Endothelial cell of umbilical vein (primary cell): ENCODE results near the gene TRAPPC13.

Experiments used
- CTCF ChIP-seq, 2 donors: IDR thresholded peaks; 1 replicate in 1 of 2; 2 replicates in 1 of 2; pipeline ENCODE4 v1.5.1; 2011; ENCODE audit warnings: low read length in 2 of 2, mild to moderate bottlenecking in 2 of 2, moderate library complexity in 2 of 2, control low read depth in 1 of 2, inconsistent platforms in 1 of 2, low read depth in 1 of 2; ENCODE audit not compliant: insufficient read depth in 1 of 2; ENCODE audit errors: extremely low read depth in 1 of 2
- MAX ChIP-seq: IDR thresholded peaks from 2 replicates; pipeline ENCODE4 v1.6.1; 2011; ENCODE audit not compliant: insufficient read depth, insufficient read length

GRCh38 chr5:65623482-65623881 is 1.3 kb upstream of the TRAPPC13 start:
- TF ChIP-seq MAX (no peak), CTCF (IDR thresholded peaks at IDR 0.05; ENCODE audit: extremely low read depth in 1 of 2, insufficient read depth in 1 of 2, low read depth in 1 of 2, low read length in 2 of 2) (no peak)
